Osteoblast (primary cell): ENCODE results near the gene CALCR. TPM values are rescaled to one million over a fixed set of nuclear protein-coding genes. Genes with fewer than 3 reads are reported as not detected.
A peak's percentile ranks its signal among the peaks of the same experiment; 100 is the strongest.
"Not testable (repeated sequence)": the region's sequence is repeated elsewhere in the genome, so short reads cannot be mapped to it uniquely, and the experiment has no call there.

Experiments
- DNase-seq: peaks from one replicate; pipeline ENCODE4 v3.0.0; 2011; ENCODE audit warnings: low spot score, mixed read lengths; ENCODE audit not compliant: insufficient read length; ENCODE audit errors: missing footprints
- H2AFZ ChIP-seq: 2 replicates; pipeline ENCODE4 v1.6.0; 2011; ENCODE audit warnings: mild to moderate bottlenecking, low read length
- H3K27ac ChIP-seq: 2 replicates; pipeline ENCODE4 v1.5.1; 2011; ENCODE audit warnings: mild to moderate bottlenecking, low read depth, low read length, moderate library complexity
- H3K27me3 ChIP-seq: 2 replicates; pipeline ENCODE4 v1.6.0; 2012; ENCODE audit warnings: mild to moderate bottlenecking, control low read depth, inconsistent platforms, low read length, moderate library complexity; ENCODE audit not compliant: insufficient read depth
- H3K36me3 ChIP-seq: 2 replicates; pipeline ENCODE4 v1.5.1; 2011; ENCODE audit warnings: mild to moderate bottlenecking, low read length, control low read depth, moderate library complexity; ENCODE audit not compliant: insufficient read depth
- H3K4me1 ChIP-seq: 2 replicates; pipeline ENCODE4 v1.5.1; 2011; ENCODE audit warnings: mild to moderate bottlenecking, low read length, control low read depth, moderate library complexity; ENCODE audit not compliant: insufficient read depth
- H3K4me2 ChIP-seq: 2 replicates; pipeline ENCODE4 v1.6.0; 2011; ENCODE audit warnings: mild to moderate bottlenecking, low read length; ENCODE audit not compliant: insufficient read depth
- H3K4me3 ChIP-seq: fragments of 200-600 bp; sonication (generic); 3 replicates; pipeline ENCODE4 v1.5.1; 2012; ENCODE audit warnings: mild to moderate bottlenecking, low read length, inconsistent platforms; ENCODE audit not compliant: insufficient read depth
- H3K79me2 ChIP-seq: 2 replicates; pipeline ENCODE4 v1.6.0; 2012; ENCODE audit warnings: mild to moderate bottlenecking, low read length, control low read depth, inconsistent platforms; ENCODE audit not compliant: insufficient read depth
- H3K9me3 ChIP-seq: 2 replicates; pipeline ENCODE4 v1.5.1; 2011; ENCODE audit warnings: low read depth, low read length, control low read depth
- H4K20me1 ChIP-seq: 2 replicates; pipeline ENCODE4 v1.6.0; 2012; ENCODE audit warnings: mild to moderate bottlenecking, low read length, control low read depth; ENCODE audit not compliant: insufficient read depth
- total RNA-seq: library from RNA; depleted of rRNA; stranded (reverse); fragments of >200 nt; gene quantifications from 2 replicates; pipeline ENCODE4 v1.2.3, GENCODE V29; 2012
- TF ChIP-seq, protein P1 (sequence below): IDR thresholded peaks from 2 replicates; pipeline ENCODE4 v1.5.1; 2011; ENCODE audit warnings: mild to moderate bottlenecking, low read depth, low read length, moderate library complexity; ENCODE audit errors: extremely low read depth

Gene CALCR
- total RNA-seq, 1 donor, result not detected

GRCh38 chr7:93585694-93586478 lies 11.4 kb upstream of the CALCR start:
- not testable (repeated sequence) for H3K27me3 ChIP-seq, DNase-seq, H3K4me3 ChIP-seq, H3K27ac ChIP-seq, H3K79me2 ChIP-seq, H2AFZ ChIP-seq, H3K9me3 ChIP-seq, H3K4me1 ChIP-seq, H3K36me3 ChIP-seq, H3K4me2 ChIP-seq, H4K20me1 ChIP-seq

DNA sequence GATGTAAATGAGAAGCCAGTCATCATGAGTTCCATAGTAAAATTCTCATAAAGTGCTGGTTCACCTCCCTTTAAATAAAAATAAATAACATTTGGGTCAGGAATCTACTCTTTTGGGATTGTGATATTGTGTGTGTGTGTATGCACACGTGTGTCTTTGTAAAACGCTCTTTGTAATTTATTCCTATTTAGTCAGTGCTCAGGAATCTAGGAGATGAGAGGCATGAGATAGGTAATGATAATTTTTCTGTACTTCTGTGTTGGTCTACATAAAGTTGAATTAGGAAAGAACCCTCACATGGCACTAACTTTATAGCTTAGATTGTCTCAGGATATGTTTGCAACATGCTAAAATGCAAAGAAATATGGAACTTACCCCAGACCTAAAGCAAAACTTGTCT lies 4.9 kb upstream of the CALCR start:
- Histone ChIP-seq H3K9me3 (no peaks in the 10 kb centered on the region), H3K4me1 (no peaks in the 10 kb centered on the region), H3K36me3 (no peaks in the 10 kb centered on the region), H3K27me3 (peaks cover 18% of the 10 kb centered on the region), H3K4me2 (no peak overlapping the region), H3K79me2 (no peaks in the 10 kb centered on the region), H3K27ac (no peak overlapping the region), H4K20me1 (no peaks in the 10 kb centered on the region), H2AFZ (no peak overlapping the region), H3K4me3 (no peak overlapping the region)
- TF ChIP-seq, protein P1, sequence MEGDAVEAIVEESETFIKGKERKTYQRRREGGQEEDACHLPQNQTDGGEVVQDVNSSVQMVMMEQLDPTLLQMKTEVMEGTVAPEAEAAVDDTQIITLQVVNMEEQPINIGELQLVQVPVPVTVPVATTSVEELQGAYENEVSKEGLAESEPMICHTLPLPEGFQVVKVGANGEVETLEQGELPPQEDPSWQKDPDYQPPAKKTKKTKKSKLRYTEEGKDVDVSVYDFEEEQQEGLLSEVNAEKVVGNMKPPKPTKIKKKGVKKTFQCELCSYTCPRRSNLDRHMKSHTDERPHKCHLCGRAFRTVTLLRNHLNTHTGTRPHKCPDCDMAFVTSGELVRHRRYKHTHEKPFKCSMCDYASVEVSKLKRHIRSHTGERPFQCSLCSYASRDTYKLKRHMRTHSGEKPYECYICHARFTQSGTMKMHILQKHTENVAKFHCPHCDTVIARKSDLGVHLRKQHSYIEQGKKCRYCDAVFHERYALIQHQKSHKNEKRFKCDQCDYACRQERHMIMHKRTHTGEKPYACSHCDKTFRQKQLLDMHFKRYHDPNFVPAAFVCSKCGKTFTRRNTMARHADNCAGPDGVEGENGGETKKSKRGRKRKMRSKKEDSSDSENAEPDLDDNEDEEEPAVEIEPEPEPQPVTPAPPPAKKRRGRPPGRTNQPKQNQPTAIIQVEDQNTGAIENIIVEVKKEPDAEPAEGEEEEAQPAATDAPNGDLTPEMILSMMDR, result no peak
- DNase-seq, result no peak

GRCh38 chr7:93578762-93579161 lies 4.2 kb upstream of the CALCR start:
- H3K79me2 ChIP-seq, result no peaks in the 10 kb centered on the region
- H3K9me3 ChIP-seq, result no peaks in the 10 kb centered on the region
- no peak overlapping the region for H2AFZ ChIP-seq
- H3K4me3 ChIP-seq, result no peak overlapping the region
- peak; percentile 50 for DNase-seq
- H3K27me3 ChIP-seq, result peaks cover 25% of the 10 kb centered on the region
- H4K20me1 ChIP-seq, result no peaks in the 10 kb centered on the region
- no peaks in the 10 kb centered on the region for H3K36me3 ChIP-seq
- H3K4me2 ChIP-seq, result no peak overlapping the region
- H3K27ac ChIP-seq, result no peak overlapping the region
- TF ChIP-seq, protein P1, result no peak
- no peaks in the 10 kb centered on the region for H3K4me1 ChIP-seq

DNA sequence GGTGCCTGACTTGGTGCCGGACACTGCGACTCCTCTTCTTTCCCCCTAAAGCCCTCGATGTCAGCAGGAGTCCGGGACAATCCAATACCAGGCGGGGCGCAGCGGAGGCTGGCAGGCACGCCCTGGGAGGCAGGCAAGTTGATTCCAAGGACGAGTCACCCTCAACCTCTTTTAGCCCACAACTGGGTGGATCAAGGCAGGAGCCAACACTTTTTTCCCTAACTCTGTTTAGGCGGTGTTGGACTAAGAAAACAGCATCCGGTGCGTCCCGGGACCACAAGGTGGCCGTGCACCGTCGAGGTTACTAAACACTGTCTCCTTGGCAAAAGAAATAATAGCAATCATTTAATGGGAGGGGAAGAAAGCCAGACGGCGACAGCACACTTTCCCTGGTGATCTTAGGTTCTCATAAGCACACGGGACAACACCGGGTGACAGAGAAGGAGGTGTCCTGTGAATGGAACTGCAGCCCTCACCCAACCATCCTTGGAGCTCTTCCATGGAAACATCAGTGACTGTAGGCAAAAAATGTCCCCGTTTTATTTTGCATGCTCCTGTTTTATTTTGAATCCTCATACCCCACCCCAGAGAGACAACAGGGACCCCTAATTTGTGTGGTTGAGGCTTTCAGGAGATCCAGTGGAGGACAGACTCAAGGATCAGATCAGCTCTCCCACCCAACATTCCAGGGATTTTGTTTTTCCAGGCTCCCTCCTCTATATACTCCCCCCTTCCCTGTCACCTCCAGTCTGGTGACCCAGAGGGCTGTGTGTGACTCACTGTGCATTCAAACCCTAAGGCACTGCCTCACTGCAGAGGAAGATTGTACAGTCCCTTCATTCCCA lies 1.3 kb upstream of the CALCR start:
- no peak overlapping the region for H3K4me2 ChIP-seq
- TF ChIP-seq, protein P1, result no peak
- no peaks in the 10 kb centered on the region for H4K20me1 ChIP-seq
- H3K27me3 ChIP-seq, result peaks cover 30% of the 10 kb centered on the region
- no peaks in the 10 kb centered on the region for H3K4me1 ChIP-seq
- no peaks in the 10 kb centered on the region for H3K36me3 ChIP-seq
- no peak overlapping the region for H3K4me3 ChIP-seq
- H3K79me2 ChIP-seq, result no peaks in the 10 kb centered on the region
- no peak overlapping the region for H3K27ac ChIP-seq
- DNase-seq, result no peak
- no peaks in the 10 kb centered on the region for H3K9me3 ChIP-seq
- H2AFZ ChIP-seq, result no peak overlapping the region
